Dendritic cell treated with granulocyte-macrophage colony-stimulating factor and Interleukin-4, amounts not matched to agents 40 ng/mL and 50 ng/mL, for 4 days (primary cell): ENCODE measurements around the gene SFXN2.
A peak's percentile ranks its signal among the peaks of the same experiment; 100 is the strongest.
"Not testable (repeated sequence)": the region's sequence is repeated elsewhere in the genome, so short reads cannot be mapped to it uniquely, and the experiment has no call there.

Experiments
- H3K27ac Mint-ChIP-seq: one replicate; pipeline ENCODE4 v1.8.0; 2022; ENCODE audit warnings: mild to moderate bottlenecking, mixed read lengths
- H3K27me3 Mint-ChIP-seq: one replicate; pipeline ENCODE4 v1.8.0; 2022; ENCODE audit warnings: mild to moderate bottlenecking, mixed read lengths
- H3K36me3 Mint-ChIP-seq: one replicate; pipeline ENCODE4 v1.8.0; 2022; ENCODE audit warnings: low read depth, mixed read lengths
- H3K4me1 Mint-ChIP-seq: one replicate; pipeline ENCODE4 v1.8.0; 2022; ENCODE audit warnings: low read depth, mixed read lengths
- H3K4me3 Mint-ChIP-seq: one replicate; pipeline ENCODE4 v1.8.0; 2022; ENCODE audit warnings: mild to moderate bottlenecking, moderate library complexity, mixed read lengths
- H3K9me3 Mint-ChIP-seq: one replicate; pipeline ENCODE4 v1.8.0; 2022; ENCODE audit warnings: mixed read lengths
- intact Hi-C: fragments of 100-400 bp; cut with micrococcal nuclease; formaldehyde crosslinking; loops from one replicate; pipeline ENCODE4 v1.15.0; 2022

The SFXN2 gene, protein sequence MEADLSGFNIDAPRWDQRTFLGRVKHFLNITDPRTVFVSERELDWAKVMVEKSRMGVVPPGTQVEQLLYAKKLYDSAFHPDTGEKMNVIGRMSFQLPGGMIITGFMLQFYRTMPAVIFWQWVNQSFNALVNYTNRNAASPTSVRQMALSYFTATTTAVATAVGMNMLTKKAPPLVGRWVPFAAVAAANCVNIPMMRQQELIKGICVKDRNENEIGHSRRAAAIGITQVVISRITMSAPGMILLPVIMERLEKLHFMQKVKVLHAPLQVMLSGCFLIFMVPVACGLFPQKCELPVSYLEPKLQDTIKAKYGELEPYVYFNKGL

GRCh38 chr10:102714621-102715455, at the start of gene SFXN2:
TSS of gene SFXN2 (plus strand) at chr10:102714636. CDS start at chr10:102726637, 12,001 bp downstream.
- Mint-ChIP-seq H3K36me3 (peaks cover 14% of the 10 kb centered on the region), H3K4me3 (peak within 1 kb of the TSS; percentile 88), H3K27me3 (no peaks in the 10 kb centered on the region), H3K27ac (peak within 1 kb of the TSS; percentile 96), H3K4me1 (peaks cover 49% of the 10 kb centered on the region), H3K9me3 (no peaks in the 10 kb centered on the region)
- intact Hi-C loops, result no loop called here

DNA sequence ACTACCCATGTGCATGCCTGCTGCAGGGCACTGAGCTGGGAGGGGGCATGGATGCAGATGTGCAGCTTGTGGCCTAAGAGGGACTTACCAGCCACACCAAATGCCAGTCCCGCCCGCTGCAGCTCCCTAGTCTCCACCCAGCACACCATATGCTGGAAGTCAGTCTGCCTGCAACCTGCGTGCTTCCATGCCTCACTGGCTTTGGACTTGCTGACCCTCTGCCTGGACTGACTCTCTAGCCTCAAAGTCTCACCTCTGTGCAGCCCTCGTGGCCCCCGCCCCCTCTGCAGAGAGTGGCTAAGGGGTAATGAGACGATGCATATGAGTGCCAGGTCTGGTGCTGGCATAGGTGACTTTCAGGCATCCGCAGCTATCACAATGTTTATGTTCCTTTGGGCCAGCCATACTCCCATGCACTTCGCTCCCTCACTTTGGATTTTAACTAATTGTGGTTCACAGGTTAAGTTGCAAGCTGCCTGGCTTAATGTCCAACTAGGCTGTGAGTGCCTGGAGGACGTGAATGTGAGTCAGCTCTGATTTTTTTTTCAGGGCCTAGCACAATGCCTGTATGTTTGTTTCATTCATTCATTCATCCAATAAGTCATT, 48.4 kb upstream of the SFXN2 start:
- H3K4me1 Mint-ChIP-seq, result peaks cover 46% of the 10 kb centered on the region
- no peak overlapping the region for H3K4me3 Mint-ChIP-seq
- H3K9me3 Mint-ChIP-seq, result no peaks in the 10 kb centered on the region
- H3K36me3 Mint-ChIP-seq, result no peaks in the 10 kb centered on the region
- no peak overlapping the region for H3K27ac Mint-ChIP-seq
- intact Hi-C loops, result no loop called here
- H3K27me3 Mint-ChIP-seq, result peaks cover 4% of the 10 kb centered on the region

GRCh38 chr10:102667411-102667810, 47.0 kb upstream of the SFXN2 start:
- H3K27me3 Mint-ChIP-seq, intact Hi-C loops, H3K36me3 Mint-ChIP-seq, H3K9me3 Mint-ChIP-seq, H3K4me3 Mint-ChIP-seq: not testable (repeated sequence)
- Mint-ChIP-seq H3K27ac (peak overlapping the region; percentile 10), H3K4me1 (peaks cover 39% of the 10 kb centered on the region)

- intact Hi-C loops, result no loop called here
- peaks cover 46% of the 10 kb centered on the region for H3K4me1 Mint-ChIP-seq
- no peaks in the 10 kb centered on the region for H3K9me3 Mint-ChIP-seq
- no peaks in the 10 kb centered on the region for H3K36me3 Mint-ChIP-seq
- peaks cover 4% of the 10 kb centered on the region for H3K27me3 Mint-ChIP-seq
- H3K27ac Mint-ChIP-seq, result peak overlapping the region; percentile 10
- no peak overlapping the region for H3K4me3 Mint-ChIP-seq
These were observed 45.9 kb upstream of the SFXN2 start for GRCh38 chr10:102668326-102669107.

DNA sequence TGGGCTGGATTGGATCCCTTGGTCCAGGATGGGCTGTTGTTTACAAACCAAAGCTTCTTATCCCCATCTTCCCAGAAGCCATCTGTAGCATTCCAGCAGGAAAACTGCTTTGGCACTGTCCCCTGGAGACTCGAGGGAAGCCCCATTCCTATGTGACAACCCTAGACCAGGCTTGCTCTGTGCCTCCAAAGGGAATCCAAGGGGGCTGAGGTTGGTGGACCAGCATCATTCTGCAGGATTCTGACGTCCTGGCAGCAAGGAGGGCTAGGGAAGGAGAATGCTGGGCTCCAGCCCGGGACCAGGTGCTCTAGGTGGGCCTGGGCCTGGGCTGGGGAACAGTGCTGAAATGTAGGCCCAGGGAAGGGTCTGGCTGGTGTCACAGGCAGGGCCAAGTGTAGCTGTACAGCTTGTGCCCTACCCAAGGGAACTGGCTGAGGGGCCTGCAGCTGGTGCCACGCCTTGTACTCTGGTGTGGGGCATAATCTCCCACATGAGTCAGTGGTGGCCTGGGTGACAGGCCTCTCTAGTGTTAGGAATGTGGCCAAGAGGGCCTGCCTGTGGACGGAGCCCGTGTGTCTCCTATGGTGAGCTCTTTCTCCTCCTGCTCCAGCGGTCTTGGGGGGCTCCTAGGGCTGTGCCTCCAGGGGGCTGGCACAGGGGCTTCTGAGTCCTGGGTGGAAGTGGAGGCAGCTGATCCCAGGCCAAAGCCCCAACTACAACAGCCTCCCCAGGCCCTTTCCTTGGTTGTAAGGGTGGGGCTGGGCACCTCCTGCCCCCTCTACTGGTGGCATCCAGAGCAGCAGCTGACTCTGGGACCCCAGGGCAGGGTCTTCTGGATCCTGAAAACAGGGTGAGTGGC, 45.0 kb upstream of the SFXN2 start:
- H3K9me3 Mint-ChIP-seq, result no peaks in the 10 kb centered on the region
- H3K27ac Mint-ChIP-seq, result peak overlapping the region; percentile 10
- no peak overlapping the region for H3K4me3 Mint-ChIP-seq
- intact Hi-C loops, result no loop called here
- no peaks in the 10 kb centered on the region for H3K36me3 Mint-ChIP-seq
- peaks cover 4% of the 10 kb centered on the region for H3K27me3 Mint-ChIP-seq
- H3K4me1 Mint-ChIP-seq, result peaks cover 50% of the 10 kb centered on the region

GRCh38 chr10:102670065-102670670, 44.3 kb upstream of the SFXN2 start:
- intact Hi-C loops, result no loop called here
- Mint-ChIP-seq H3K4me3 (no peak overlapping the region), H3K9me3 (no peaks in the 10 kb centered on the region), H3K27ac (peak overlapping the region; percentile 10), H3K4me1 (peaks cover 56% of the 10 kb centered on the region), H3K27me3 (peaks cover 4% of the 10 kb centered on the region), H3K36me3 (no peaks in the 10 kb centered on the region)

DNA sequence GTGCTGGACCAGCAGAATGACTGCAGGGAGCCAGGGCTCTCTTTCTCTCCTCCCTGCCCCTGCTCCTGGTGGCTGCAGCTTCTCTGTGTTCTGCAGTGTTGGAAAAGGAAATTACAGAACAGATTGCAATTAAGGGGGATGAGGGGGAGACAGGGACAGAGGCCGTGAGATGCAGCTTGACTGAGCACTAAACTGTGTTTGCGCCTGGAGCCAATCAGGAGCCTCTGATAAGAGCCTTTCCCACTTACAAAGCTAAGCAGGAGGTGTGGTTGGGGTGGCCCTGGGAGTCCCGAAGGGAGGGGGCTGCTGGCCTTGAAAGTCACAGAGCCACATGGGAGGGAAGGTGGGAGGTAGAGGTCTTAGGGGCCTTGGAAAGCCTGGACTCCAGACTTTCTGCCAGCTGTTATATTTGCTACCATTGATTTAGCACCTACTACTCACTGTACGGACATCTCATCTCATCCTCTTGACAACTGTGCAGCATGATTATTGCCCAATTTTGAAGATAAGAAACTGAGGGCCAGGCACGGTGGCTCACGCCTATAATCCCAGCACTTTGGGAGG, 43.5 kb upstream of the SFXN2 start:
- Mint-ChIP-seq H3K4me3 (no peak overlapping the region), H3K4me1 (peaks cover 64% of the 10 kb centered on the region), H3K27ac (no peak overlapping the region), H3K36me3 (no peaks in the 10 kb centered on the region), H3K9me3 (no peaks in the 10 kb centered on the region), H3K27me3 (peaks cover 4% of the 10 kb centered on the region)
- intact Hi-C loops, result no loop called here

DNA sequence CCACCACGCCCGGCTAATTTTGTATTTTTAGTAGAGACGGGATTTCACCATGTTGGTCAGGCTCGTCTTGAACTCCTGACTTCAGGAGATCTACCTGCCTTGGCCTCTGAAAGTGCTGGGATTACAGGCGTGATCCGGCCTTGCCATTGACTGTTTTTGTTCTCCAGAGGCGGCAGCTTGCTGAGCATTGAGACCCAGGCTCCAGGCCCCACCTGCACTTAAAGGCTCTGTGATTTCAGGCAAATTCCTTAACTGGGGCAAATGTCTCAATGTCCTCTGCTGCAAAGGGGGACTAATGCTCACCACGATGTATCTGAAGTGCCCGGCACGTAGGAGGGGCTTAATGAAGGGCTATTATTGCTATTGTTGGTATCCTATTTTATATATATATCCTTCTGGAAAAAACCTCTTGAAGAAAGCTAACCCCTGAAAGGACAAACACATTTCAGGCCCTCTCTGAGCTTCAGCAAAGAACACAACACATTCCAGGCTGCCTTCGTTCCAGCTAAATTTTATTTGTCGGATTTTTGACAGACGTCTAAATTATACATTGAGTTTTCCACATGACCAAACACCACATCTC, 41.1 kb upstream of the SFXN2 start:
- peaks cover 73% of the 10 kb centered on the region for H3K4me1 Mint-ChIP-seq
- peak overlapping the region; percentile 94 for H3K27ac Mint-ChIP-seq
- H3K4me3 Mint-ChIP-seq, result peak overlapping the region; percentile 87
- H3K27me3 Mint-ChIP-seq, result no peaks in the 10 kb centered on the region
- H3K9me3 Mint-ChIP-seq, result no peaks in the 10 kb centered on the region
- H3K36me3 Mint-ChIP-seq, result no peaks in the 10 kb centered on the region
- intact Hi-C loops, result no loop called here

DNA sequence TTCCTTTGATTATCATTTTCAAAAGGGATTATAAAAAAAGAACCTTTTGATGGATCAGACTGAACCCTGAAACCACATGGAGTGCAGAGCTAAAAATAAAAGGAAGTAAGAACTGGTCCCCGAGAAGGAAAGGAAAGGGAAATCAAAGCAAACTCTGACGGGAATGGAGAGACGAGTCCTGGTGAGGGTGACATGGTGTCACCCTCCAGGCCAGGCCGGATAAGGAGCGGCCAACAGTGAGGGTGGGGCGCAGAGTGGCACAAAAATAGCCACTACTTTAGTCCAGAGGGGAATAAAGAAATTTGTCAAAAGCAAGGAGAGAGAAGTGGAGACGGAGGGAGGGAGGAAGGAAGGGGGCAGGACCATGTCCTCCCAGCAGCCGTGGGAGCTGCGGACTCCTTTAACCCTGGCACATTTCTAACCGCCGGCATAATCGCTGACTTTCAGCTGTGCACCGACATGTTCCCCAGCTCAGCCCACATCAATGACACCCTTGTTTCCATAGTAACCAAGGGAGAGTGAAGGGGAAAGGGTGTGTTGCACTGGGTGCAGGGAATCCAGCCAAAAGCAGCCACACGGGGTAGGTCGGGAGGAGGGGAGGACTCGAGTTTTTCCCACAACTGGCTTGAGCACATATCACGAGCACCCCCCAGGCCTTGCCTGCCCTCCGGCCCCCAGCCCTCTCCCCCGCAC, 40.5 kb upstream of the SFXN2 start:
- Mint-ChIP-seq H3K27ac (peak overlapping the region; percentile 94), H3K4me3 (peak overlapping the region; percentile 87), H3K9me3 (no peaks in the 10 kb centered on the region), H3K4me1 (peaks cover 74% of the 10 kb centered on the region), H3K27me3 (no peaks in the 10 kb centered on the region), H3K36me3 (no peaks in the 10 kb centered on the region)
- intact Hi-C loops, result loop anchor here (1.0 kb wide), 1 partner anchor 28 kb away; no protein-coding TSS in a partner anchor

GRCh38 chr10:102674566-102674965, 39.9 kb upstream of the SFXN2 start:
- H3K36me3 Mint-ChIP-seq, result no peaks in the 10 kb centered on the region
- intact Hi-C loops, result loop anchor here (1.0 kb wide), 1 partner anchor 28 kb away; no protein-coding TSS in a partner anchor
- no peaks in the 10 kb centered on the region for H3K9me3 Mint-ChIP-seq
- H3K27ac Mint-ChIP-seq, result peak overlapping the region; percentile 94
- no peaks in the 10 kb centered on the region for H3K27me3 Mint-ChIP-seq
- H3K4me1 Mint-ChIP-seq, result peaks cover 74% of the 10 kb centered on the region
- peak overlapping the region; percentile 87 for H3K4me3 Mint-ChIP-seq

DNA sequence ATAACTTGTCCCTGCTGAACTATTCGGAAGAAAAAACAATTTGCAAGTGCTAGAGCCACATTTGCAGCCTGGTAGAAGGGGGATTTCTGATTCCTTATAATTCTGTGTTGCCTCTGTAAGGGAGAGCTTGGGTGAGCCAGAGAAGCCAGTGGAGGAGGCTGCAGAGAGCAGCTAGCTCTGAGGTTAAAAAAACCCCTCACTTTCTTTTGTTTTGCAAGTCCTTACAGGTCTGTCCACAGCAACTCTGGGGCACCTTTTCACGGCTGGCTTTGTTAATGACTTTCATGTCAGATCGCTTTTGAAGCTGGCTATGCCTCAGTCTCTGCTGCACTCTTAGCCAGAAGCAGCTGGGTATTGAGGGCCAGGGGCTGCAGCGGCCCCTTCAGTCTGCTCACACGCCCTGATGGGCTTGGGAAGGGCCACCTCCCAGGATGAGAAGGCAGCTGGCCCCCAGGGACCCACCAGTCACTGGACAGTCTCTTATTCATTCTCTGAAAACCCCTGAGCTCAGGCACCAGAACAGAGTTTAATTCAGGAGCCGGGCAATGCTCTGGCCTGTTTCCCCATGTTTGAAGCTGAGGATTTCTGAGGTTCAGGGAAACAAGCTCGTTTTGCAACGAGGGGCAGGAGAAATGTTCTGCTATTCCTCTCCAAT, 39.3 kb upstream of the SFXN2 start:
- Mint-ChIP-seq H3K4me1 (peaks cover 71% of the 10 kb centered on the region), H3K9me3 (no peaks in the 10 kb centered on the region), H3K36me3 (peaks cover 4% of the 10 kb centered on the region), H3K4me3 (peak overlapping the region; percentile 6), H3K27me3 (no peaks in the 10 kb centered on the region), H3K27ac (peak overlapping the region; percentile 94)
- intact Hi-C loops, result no loop called here
